G401.6 (cell line): ENCODE measurements around the gene SORCS1.
"Not testable (repeated sequence)": the region's sequence is repeated elsewhere in the genome, so short reads cannot be mapped to it uniquely, and the experiment has no call there.

Experiments
- FAIRE-seq: peaks from 2 replicates; lab custom pipeline; 2012; peaks lifted over from hg19 to GRCh38; lab: Jason Lieb, UNC

Gene SORCS1

GRCh38 chr10:107043461-107043860 lies 121.0 kb downstream of the SORCS1 start:
- FAIRE-seq: no peak

GRCh38 chr10:107037192-107038122 lies 127.0 kb downstream of the SORCS1 start:
- no peak for FAIRE-seq

GRCh38 chr10:107033799-107034422 lies 130.6 kb downstream of the SORCS1 start:
- FAIRE-seq: no peak

GRCh38 chr10:107032700-107033401 lies 131.7 kb downstream of the SORCS1 start:
- no peak for FAIRE-seq

- no peak for FAIRE-seq
Observed at GRCh38 chr10:107031931-107032699, 132.4 kb downstream of the SORCS1 start.

GRCh38 chr10:107028236-107028635 lies 136.3 kb downstream of the SORCS1 start:
- FAIRE-seq: no peak

- FAIRE-seq: no peak
Observed at GRCh38 chr10:107025676-107026075, 138.8 kb downstream of the SORCS1 start.

GRCh38 chr10:107024033-107024432 lies 140.5 kb downstream of the SORCS1 start:
- FAIRE-seq: not testable (repeated sequence)

GRCh38 chr10:107022600-107023354 lies 141.7 kb downstream of the SORCS1 start:
- FAIRE-seq: no peak

GRCh38 chr10:107019154-107019553 lies 145.4 kb downstream of the SORCS1 start:
- no peak for FAIRE-seq

GRCh38 chr10:107013258-107014006 lies 151.1 kb downstream of the SORCS1 start:
- no peak for FAIRE-seq

- no peak for FAIRE-seq
Observed at GRCh38 chr10:107011992-107012391, 152.5 kb downstream of the SORCS1 start.

- no peak for FAIRE-seq
Observed at GRCh38 chr10:107011105-107011504, 153.4 kb downstream of the SORCS1 start.

GRCh38 chr10:107010531-107010930 lies 154.0 kb downstream of the SORCS1 start:
- no peak for FAIRE-seq

GRCh38 chr10:107004362-107004761 lies 160.1 kb downstream of the SORCS1 start:
- no peak for FAIRE-seq

- FAIRE-seq: no peak
Observed at GRCh38 chr10:107002068-107002467, 162.4 kb downstream of the SORCS1 start.

- FAIRE-seq: no peak
Observed at GRCh38 chr10:106999118-106999707, 165.3 kb downstream of the SORCS1 start.

GRCh38 chr10:106997721-106998120 lies 166.8 kb downstream of the SORCS1 start:
- FAIRE-seq: no peak

- FAIRE-seq: no peak
Observed at GRCh38 chr10:106996510-106996909, 168.0 kb downstream of the SORCS1 start.

- no peak for FAIRE-seq
Observed at GRCh38 chr10:106992055-106992454, 172.5 kb downstream of the SORCS1 start.
